HL-60 (cell line): ENCODE measurements around the gene SETD4.

Experiments used
- CTCF ChIP-seq: IDR thresholded peaks from one replicate; pipeline ENCODE4 v1.5.1; 2011; ENCODE audit warnings: low read length, control low read depth, inconsistent platforms; ENCODE audit not compliant: insufficient read depth
- GABPA ChIP-seq: IDR thresholded peaks from 2 replicates; pipeline ENCODE4 v1.6.1; 2012; ENCODE audit warnings: low read depth
- POLR2AphosphoS5 ChIP-seq: IDR thresholded peaks from 2 replicates; pipeline ENCODE4 v1.6.1; 2012; ENCODE audit warnings: low read depth
- REST ChIP-seq: IDR thresholded peaks from 2 replicates; pipeline ENCODE4 v1.6.1; 2012; ENCODE audit warnings: low read depth; ENCODE audit not compliant: insufficient replicate concordance

- TF ChIP-seq CTCF (no peak), REST (no peak), GABPA (no peak), POLR2AphosphoS5 (no peak)
Measured at GRCh38 chr21:36047139-36047538, 13.2 kb downstream of the SETD4 start.
